Upper lobe of left lung (tissue), 6 donors: Measurements from ENCODE around the gene GAGE12D. TPM values are rescaled to one million over a fixed set of nuclear protein-coding genes. Genes with fewer than 3 reads are reported as not detected.

Experiments used
- small RNA-seq, 4 donors: library from RNA; depleted of rRNA; stranded (forward); fragments of <200 nt; gene quantifications; one replicate each; pipeline ENCODE3, GENCODE V24; 2016
- total RNA-seq, 6 donors: library from RNA; depleted of rRNA in 4 of 6; stranded (reverse); fragments of >200 nt in 4 of 6; gene quantifications; one replicate each; pipeline versions ENCODE4 v1.1.0 to v1.2.1, GENCODE V29; 2016 to 2021
- donor health status: DM: no; HTN: no; CAD: no; lungs with moderate emphysema.
- donor health status: DM: no; HTN: yes; CAD: no; lungs with severe emphysema.

GAGE12D gene
- total RNA-seq, 6 donors from 2014 or later, result not detected

Small RNA genes within 50 kb of the gene (small RNA-seq; reads per million reads assigned to genes)
- gene GAGE12B, result 0 reads per million in 4 donors

Other genes starting within 250 kb of the GAGE12D start
- not detected for gene GAGE10, start 238.1 kb upstream of the GAGE12D start, total RNA-seq
- under 1 TPM in 1 of 6 donors, not detected in 5; 0.72 TPM for gene GAGE12J, start 219.7 kb upstream of the GAGE12D start, total RNA-seq
- gene GAGE13, start 210.2 kb upstream of the GAGE12D start, total RNA-seq, result not detected
- gene GAGE12C, start 9.6 kb upstream of the GAGE12D start, total RNA-seq, result not detected
- gene GAGE12E, start 9.6 kb downstream of the GAGE12D start, total RNA-seq, result not detected
- not detected for gene GAGE12F, start 19.1 kb downstream of the GAGE12D start, total RNA-seq
- not detected for gene GAGE12G, start 28.7 kb downstream of the GAGE12D start, total RNA-seq
- not detected for gene GAGE12H, start 38.2 kb downstream of the GAGE12D start, total RNA-seq
- gene GAGE2A, start 47.8 kb downstream of the GAGE12D start, total RNA-seq, result 1 to 10 TPM in 1 of 6 donors, under 1 TPM in 1, not detected in 4; 0.71 to 1.2 TPM
- gene GAGE1, start 57.3 kb downstream of the GAGE12D start, total RNA-seq, result under 1 TPM in 2 of 6 donors, not detected in 4; 0.44 to 0.66 TPM
- not detected for gene PAGE1, start 154.3 kb downstream of the GAGE12D start, total RNA-seq